GM10266 (cell line): ENCODE measurements around the gene SVIL.
"Not testable (repeated sequence)": the region's sequence is repeated elsewhere in the genome, so short reads cannot be mapped to it uniquely, and the experiment has no call there.

Source experiments
- DNase-seq: peaks from one replicate; pipeline ENCODE4 v3.0.0; 2012; ENCODE audit errors: extremely low spot score
- CTCF ChIP-seq: IDR thresholded peaks from 2 replicates; pipeline ENCODE4 v1.5.1; 2012; ENCODE audit warnings: mild to moderate bottlenecking, low read depth; ENCODE audit not compliant: control insufficient read depth, insufficient read depth; ENCODE audit errors: missing control alignments

SVIL gene

GRCh38 chr10:29567003-29567402, 67.8 kb downstream of the SVIL start:
- TF ChIP-seq CTCF, result no peak
- no peak for DNase-seq

DNA sequence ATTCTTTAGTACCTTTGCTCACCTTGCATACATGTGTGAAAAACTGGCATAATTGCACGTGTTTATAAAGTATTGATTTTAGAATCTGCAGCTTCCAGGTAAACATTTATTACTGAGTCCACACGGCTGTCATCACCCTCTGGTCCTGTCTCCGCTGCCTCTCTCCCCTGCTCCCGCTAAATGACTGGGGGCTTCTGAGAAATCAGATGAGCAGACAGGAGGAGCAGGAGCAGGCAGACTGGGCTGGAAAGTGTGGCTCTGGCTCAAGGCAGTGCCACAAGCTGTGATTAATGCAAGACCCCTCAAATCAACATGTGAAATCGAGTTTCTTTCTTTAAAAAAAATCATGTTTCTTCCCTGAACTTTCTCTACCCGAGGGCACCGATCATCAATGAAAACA, 68.6 kb downstream of the SVIL start:
- DNase-seq, result not testable (repeated sequence)

DNA sequence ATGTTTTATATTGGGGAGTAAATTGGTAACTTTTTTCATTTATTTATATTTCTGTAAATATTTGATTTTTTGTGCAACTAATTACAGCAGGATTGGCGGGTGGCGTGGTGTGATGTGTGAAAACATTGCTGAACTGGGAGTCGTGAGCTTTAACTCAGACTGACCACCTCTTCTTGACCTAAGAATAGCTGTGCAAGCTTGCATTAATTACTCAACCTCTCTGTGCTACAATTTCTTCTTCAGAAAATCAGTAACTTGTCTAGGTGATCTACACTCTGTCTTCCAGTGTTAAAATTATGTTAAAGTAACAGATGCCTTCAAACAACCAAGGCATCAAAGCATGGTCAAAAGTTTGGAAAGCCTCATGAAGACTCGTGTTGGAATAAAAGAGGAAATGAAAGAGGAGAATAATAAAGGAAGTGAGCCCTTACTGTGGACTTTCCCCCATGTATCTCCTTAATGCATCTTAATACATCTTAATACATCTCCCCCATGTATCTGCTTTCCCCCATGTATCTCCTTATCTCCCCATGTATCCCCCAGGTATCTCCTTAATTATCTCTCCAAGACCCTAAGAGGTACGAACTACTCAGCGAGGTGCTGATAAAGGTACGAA, 71.2 kb downstream of the SVIL start:
- DNase-seq, result no peak

DNA sequence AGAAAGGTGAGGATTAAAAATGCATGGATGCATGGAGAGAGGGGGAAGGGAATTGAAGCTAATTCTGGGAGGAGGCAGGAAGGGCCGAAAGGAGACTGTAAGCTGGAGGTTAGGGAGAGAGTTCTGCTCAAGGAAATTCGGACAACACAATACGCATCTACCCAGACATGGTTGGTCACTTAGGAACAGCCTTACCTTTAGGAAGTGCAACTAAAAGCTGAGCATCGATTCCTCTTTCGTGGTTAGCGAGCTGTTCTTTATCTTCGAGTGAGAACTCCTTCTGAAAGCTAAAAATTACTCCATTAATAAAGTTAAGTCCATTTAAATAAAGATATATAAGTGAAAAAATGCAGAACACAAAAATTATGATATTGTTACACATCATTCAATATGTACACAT, 71.8 kb downstream of the SVIL start:
- not testable (repeated sequence) for DNase-seq

More for the DNA sequence above, 71.2 kb downstream of the SVIL start:
- no peak for TF ChIP-seq CTCF

- DNase-seq, result no peak
- no peak for TF ChIP-seq CTCF
Measured at GRCh38 chr10:29559996-29560395, 74.8 kb downstream of the SVIL start.

DNA sequence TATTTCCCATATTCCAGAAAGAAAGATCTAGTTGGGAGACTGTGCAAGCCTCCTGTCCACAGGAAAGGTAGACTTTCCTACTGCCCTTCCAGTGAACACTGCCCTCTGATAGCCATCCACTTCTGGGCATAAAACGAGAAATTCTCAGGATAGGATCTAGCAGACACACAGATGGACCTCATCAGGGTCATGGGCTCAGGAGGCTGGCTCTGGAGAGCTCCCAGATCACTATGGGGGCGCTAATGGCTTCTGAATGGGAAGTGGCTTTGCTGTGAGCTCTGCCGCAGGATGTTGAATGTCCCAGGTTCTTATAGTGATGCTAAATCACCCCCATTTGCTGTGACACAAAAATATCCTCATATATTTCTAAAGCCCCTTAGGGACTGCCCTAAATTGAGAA, 77.1 kb downstream of the SVIL start:
- no peak for DNase-seq
- no peak for TF ChIP-seq CTCF

- TF ChIP-seq CTCF, result no peak
- DNase-seq, result no peak
Measured at GRCh38 chr10:29555746-29556481, 78.9 kb downstream of the SVIL start.

- no peak for TF ChIP-seq CTCF
- DNase-seq, result no peak
Measured at GRCh38 chr10:29555091-29555745, 79.6 kb downstream of the SVIL start.
